Measurements from ENCODE around the gene THEM5. TPM values are rescaled to one million over a fixed set of nuclear protein-coding genes. Genes with fewer than 3 reads are reported as not detected.
A peak's percentile ranks its signal among the peaks of the same experiment; 100 is the strongest.

The THEM5 gene
- polyA plus RNA-seq, 1 donor (not counting 4 experiments of a cell fraction or from before 2014, with no cell fraction given), result 0.18 TPM

DNA sequence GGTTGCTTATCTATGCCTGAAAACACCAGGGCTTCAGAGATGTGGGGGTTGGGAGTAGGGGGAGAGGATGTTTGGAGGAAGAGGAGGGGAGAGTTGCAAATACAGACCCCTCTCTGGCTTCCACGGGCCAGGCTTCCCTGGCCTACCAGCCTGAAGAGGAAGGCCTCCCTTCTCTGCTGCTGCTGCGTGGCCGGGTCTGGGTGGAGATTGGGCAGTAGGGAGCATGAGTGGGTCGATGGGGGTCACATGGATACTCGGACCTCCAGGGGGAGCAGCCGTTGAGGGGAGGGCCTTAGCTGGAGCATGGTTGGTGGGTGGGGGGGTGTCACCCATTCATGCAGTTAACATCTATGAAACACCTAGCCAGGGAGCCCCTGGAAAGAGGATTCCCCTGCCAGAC, 23.5 kb downstream of the THEM5 start:
- Histone ChIP-seq H3K79me2 (ENCODE audit: control insufficient read depth, insufficient read depth, low read length) (no peaks in the 10 kb centered on the region), H3K36me3 (ENCODE audit: control insufficient read depth in 2 of 2, extremely low read depth in 1 of 2, insufficient read depth in 2 of 2, low read length in 2 of 2) (no peaks in the 10 kb centered on the region), H3K9ac (ENCODE audit: control insufficient read depth, extremely low read depth, insufficient read depth, low read length) (no peak overlapping the region), H3K27ac (ENCODE audit: control insufficient read depth, insufficient read depth, low read length) (no peak overlapping the region), H3K4me2 (ENCODE audit: control insufficient read depth, extremely low read depth, insufficient read depth, low read depth, low read length) (no peak overlapping the region), H3K4me1 (ENCODE audit: control insufficient read depth, extremely low read depth, insufficient read depth, low read length) (peaks cover 22% of the 10 kb centered on the region), H4K20me1 (ENCODE audit: control insufficient read depth, extremely low read depth, insufficient read depth, low read length) (no peaks in the 10 kb centered on the region), H3K27me3 (ENCODE audit: control insufficient read depth, extremely low read depth, insufficient read depth, low read length) (no peaks in the 10 kb centered on the region), H3K4me3 (ENCODE audit: control insufficient read depth in 2 of 3, extremely low read depth in 1 of 3, insufficient read depth in 2 of 3, low read depth in 1 of 3, low read length in 3 of 3) (no peak overlapping the region), H3K9me1 (ENCODE audit: control insufficient read depth, extremely low read depth, insufficient read depth, low read length) (no peaks in the 10 kb centered on the region), H3K9me3 (ENCODE audit: control insufficient read depth, low read depth, low read length) (no peaks in the 10 kb centered on the region), H2AFZ (ENCODE audit: control insufficient read depth, low read length) (no peak overlapping the region)
- TF ChIP-seq EZH2 (IDR thresholded peaks at IDR 0.05; ENCODE audit: low read length), result no peak
- TF ChIP-seq, protein P1, sequence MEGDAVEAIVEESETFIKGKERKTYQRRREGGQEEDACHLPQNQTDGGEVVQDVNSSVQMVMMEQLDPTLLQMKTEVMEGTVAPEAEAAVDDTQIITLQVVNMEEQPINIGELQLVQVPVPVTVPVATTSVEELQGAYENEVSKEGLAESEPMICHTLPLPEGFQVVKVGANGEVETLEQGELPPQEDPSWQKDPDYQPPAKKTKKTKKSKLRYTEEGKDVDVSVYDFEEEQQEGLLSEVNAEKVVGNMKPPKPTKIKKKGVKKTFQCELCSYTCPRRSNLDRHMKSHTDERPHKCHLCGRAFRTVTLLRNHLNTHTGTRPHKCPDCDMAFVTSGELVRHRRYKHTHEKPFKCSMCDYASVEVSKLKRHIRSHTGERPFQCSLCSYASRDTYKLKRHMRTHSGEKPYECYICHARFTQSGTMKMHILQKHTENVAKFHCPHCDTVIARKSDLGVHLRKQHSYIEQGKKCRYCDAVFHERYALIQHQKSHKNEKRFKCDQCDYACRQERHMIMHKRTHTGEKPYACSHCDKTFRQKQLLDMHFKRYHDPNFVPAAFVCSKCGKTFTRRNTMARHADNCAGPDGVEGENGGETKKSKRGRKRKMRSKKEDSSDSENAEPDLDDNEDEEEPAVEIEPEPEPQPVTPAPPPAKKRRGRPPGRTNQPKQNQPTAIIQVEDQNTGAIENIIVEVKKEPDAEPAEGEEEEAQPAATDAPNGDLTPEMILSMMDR (optimal IDR thresholded peaks at IDR 0.05 in 1 of 3, IDR thresholded peaks at IDR 0.05 in 1 of 3, conservative IDR thresholded peaks at IDR 0.05 in 1 of 3; ENCODE audit: extremely low read depth in 1 of 3, insufficient read depth in 2 of 3, low read length in 3 of 3), result no peak
- no peak for DNase-seq (ENCODE audit: low read depth, low spot score)
- no peak for FAIRE-seq
- dilution Hi-C loops (cut with MboI; ENCODE audit: extremely low pct_ligation_motif_present, low sequenced_read_pairs), result no loop called here

DNA sequence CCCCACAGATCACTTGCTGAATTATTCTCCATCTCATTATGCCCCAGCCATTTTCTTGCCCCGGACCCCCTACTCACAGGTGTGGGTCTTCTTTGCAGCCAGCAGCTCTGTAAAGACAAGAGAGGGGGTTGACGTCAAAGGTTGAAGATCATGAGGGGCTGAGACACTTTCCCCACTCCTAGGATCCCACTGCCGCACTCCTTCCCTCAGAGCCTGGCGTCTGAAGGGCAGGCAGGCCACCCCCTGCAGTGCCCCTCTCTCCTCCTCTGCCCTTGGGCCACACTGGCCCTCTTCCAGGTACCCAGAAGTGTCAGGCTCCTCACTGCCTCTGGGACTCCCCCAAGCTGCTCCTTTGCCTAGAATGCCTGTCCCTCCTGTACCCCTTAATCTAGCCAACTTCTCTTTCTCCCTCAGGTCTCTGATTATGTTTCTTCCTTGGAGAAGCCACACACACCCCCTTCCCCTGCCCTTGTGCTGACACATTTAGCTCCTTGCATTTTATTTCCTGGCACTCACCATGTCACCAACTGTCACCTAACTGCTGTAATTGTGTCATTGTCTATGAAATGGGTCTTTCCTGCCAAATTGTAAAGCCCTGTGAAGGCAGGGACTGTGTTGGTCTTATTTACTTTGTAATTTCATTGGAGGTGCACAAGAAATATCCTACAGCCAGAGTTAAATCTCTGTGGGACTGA, 24.0 kb downstream of the THEM5 start:
- no peak for TF ChIP-seq EZH2 (IDR thresholded peaks at IDR 0.05; ENCODE audit: low read length)
- TF ChIP-seq, protein P1 (optimal IDR thresholded peaks at IDR 0.05 in 1 of 3, IDR thresholded peaks at IDR 0.05 in 1 of 3, conservative IDR thresholded peaks at IDR 0.05 in 1 of 3; ENCODE audit: extremely low read depth in 1 of 3, insufficient read depth in 2 of 3, low read length in 3 of 3), result no peak
- no peak for FAIRE-seq
- no peaks in the 10 kb centered on the region for H3K9me1 ChIP-seq (ENCODE audit: control insufficient read depth, extremely low read depth, insufficient read depth, low read length)
- DNase-seq (ENCODE audit: low read depth, low spot score), result no peak
- no peaks in the 10 kb centered on the region for H3K36me3 ChIP-seq (ENCODE audit: control insufficient read depth in 2 of 2, extremely low read depth in 1 of 2, insufficient read depth in 2 of 2, low read length in 2 of 2)
- no peak overlapping the region for H3K27ac ChIP-seq (ENCODE audit: control insufficient read depth, insufficient read depth, low read length)
- no peak overlapping the region for H3K4me3 ChIP-seq (ENCODE audit: control insufficient read depth in 2 of 3, extremely low read depth in 1 of 3, insufficient read depth in 2 of 3, low read depth in 1 of 3, low read length in 3 of 3)
- no peaks in the 10 kb centered on the region for H3K9me3 ChIP-seq (ENCODE audit: control insufficient read depth, low read depth, low read length)
- no peaks in the 10 kb centered on the region for H4K20me1 ChIP-seq (ENCODE audit: control insufficient read depth, extremely low read depth, insufficient read depth, low read length)
- H3K4me2 ChIP-seq (ENCODE audit: control insufficient read depth, extremely low read depth, insufficient read depth, low read depth, low read length), result peak overlapping the region; percentile 48
- H3K4me1 ChIP-seq (ENCODE audit: control insufficient read depth, extremely low read depth, insufficient read depth, low read length), result peaks cover 22% of the 10 kb centered on the region
- H2AFZ ChIP-seq (ENCODE audit: control insufficient read depth, low read length), result no peak overlapping the region
- H3K79me2 ChIP-seq (ENCODE audit: control insufficient read depth, insufficient read depth, low read length), result no peaks in the 10 kb centered on the region
- no peak overlapping the region for H3K9ac ChIP-seq (ENCODE audit: control insufficient read depth, extremely low read depth, insufficient read depth, low read length)
- dilution Hi-C loops (cut with MboI; ENCODE audit: extremely low pct_ligation_motif_present, low sequenced_read_pairs), result no loop called here
- H3K27me3 ChIP-seq (ENCODE audit: control insufficient read depth, extremely low read depth, insufficient read depth, low read length), result no peaks in the 10 kb centered on the region
